Daoy (cell line): Measurements from ENCODE around the gene QRFP. TPM values are rescaled to one million over a fixed set of nuclear protein-coding genes. Genes with fewer than 3 reads are reported as not detected.

ENCODE experiments used
- DNase-seq: peaks from one replicate; pipeline ENCODE4 v3.0.0-alpha.2; 2015; ENCODE audit warnings: low read depth
- total RNA-seq: library from RNA; depleted of rRNA; stranded (reverse); fragments of >200 nt; shearing (Covaris generic); gene quantifications from 2 replicates; pipeline ENCODE4 v1.2.3, GENCODE V29; 2014

QRFP gene
- total RNA-seq, 1 experiment from 2014 or later, result not detected

GRCh38 chr9:130933114-130934046 lies 36.8 kb upstream of the QRFP start:
- peak; percentile 87 for DNase-seq

- peak; percentile 73 for DNase-seq
Observed at GRCh38 chr9:130932255-130933079, 35.9 kb upstream of the QRFP start.

GRCh38 chr9:130931508-130932254 lies 35.1 kb upstream of the QRFP start:
- DNase-seq, result no peak

- DNase-seq, result no peak
Observed at GRCh38 chr9:130930804-130931349, 34.3 kb upstream of the QRFP start.

- no peak for DNase-seq
Observed at GRCh38 chr9:130930132-130930803, 33.7 kb upstream of the QRFP start.

GRCh38 chr9:130929571-130930038 lies 33.0 kb upstream of the QRFP start:
- DNase-seq, result no peak

GRCh38 chr9:130927995-130928900 lies 31.6 kb upstream of the QRFP start:
- peak; percentile 96 for DNase-seq

GRCh38 chr9:130927338-130927737 lies 30.7 kb upstream of the QRFP start:
- peak; percentile 75 for DNase-seq

GRCh38 chr9:130925050-130925678 lies 28.6 kb upstream of the QRFP start:
- DNase-seq, result no peak

- DNase-seq, result no peak
Observed at GRCh38 chr9:130924448-130924788, 27.8 kb upstream of the QRFP start.

GRCh38 chr9:130923611-130924447 lies 27.2 kb upstream of the QRFP start:
- no peak for DNase-seq

GRCh38 chr9:130922893-130923610 lies 26.4 kb upstream of the QRFP start:
- no peak for DNase-seq

GRCh38 chr9:130921989-130922892 lies 25.6 kb upstream of the QRFP start:
- DNase-seq, result no peak

- no peak for DNase-seq
Observed at GRCh38 chr9:130921300-130921988, 24.8 kb upstream of the QRFP start.

GRCh38 chr9:130920762-130921299 lies 24.2 kb upstream of the QRFP start:
- no peak for DNase-seq

- no peak for DNase-seq
Observed at GRCh38 chr9:130920233-130920632, 23.6 kb upstream of the QRFP start.
